Stimulated activated CD8-positive, alpha-beta memory T cell treated with anti-CD3 and anti-CD28 coated beads, Interleukin-2, amount 100 ng/mL, for 1 hour (primary cell): ENCODE results near the gene TIGD3.
"Not testable (repeated sequence)": the region's sequence is repeated elsewhere in the genome, so short reads cannot be mapped to it uniquely, and the experiment has no call there.

Source experiments
- DNase-seq, 2 donors: peaks; one replicate each; pipeline ENCODE4 v3.0.0-alpha.2; 2020; ENCODE audit warnings: low read depth in 2 of 2

Gene TIGD3

DNA sequence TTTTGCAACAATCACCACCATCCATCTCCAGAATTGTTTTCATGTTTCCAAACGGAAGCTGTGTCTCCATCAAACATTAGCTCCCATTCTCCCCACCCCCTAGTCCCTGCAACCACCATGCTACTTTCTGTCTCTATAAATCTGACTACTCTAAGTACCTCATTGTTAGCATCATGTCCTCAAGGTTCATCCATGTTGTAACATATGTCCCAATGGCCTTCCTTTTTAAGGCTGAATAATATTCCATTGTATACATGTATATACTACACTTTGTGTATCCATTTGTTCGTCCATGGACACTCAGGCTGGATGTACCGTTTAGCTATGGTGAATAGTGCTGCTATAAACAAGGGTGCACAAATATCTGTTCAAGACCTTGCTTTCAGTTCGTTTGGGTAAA lies 29.1 kb upstream of the TIGD3 start:
- no peak for DNase-seq

GRCh38 chr11:65327021-65327420 lies 27.5 kb upstream of the TIGD3 start:
- no peak for DNase-seq

DNA sequence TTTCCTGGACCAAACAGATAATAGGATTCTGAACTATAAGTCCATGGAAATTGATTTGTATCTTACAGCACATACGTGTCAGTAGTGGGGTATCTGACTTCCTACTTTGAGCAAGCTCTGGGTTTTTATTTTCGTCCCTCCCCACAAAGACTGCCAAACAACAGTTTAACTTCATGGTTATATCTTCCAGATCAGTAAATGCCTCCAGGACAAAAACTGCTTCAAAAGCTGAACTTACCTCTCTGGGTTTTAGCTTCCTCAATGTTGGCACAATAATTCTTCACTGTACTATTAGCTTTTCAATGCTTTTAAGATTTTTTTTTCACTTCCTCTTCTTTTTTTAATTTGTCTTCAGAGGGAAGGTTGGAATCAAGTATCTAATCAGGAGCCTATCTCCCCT lies 25.1 kb upstream of the TIGD3 start:
- DNase-seq: no peak

- peak; percentile 64 to 78 for DNase-seq
These were observed 24.6 kb upstream of the TIGD3 start for GRCh38 chr11:65329944-65330403.

- no peak for DNase-seq
These were observed 24.0 kb upstream of the TIGD3 start for GRCh38 chr11:65330544-65330943.

GRCh38 chr11:65332591-65332990 lies 22.0 kb upstream of the TIGD3 start:
- DNase-seq: not testable (repeated sequence)

DNA sequence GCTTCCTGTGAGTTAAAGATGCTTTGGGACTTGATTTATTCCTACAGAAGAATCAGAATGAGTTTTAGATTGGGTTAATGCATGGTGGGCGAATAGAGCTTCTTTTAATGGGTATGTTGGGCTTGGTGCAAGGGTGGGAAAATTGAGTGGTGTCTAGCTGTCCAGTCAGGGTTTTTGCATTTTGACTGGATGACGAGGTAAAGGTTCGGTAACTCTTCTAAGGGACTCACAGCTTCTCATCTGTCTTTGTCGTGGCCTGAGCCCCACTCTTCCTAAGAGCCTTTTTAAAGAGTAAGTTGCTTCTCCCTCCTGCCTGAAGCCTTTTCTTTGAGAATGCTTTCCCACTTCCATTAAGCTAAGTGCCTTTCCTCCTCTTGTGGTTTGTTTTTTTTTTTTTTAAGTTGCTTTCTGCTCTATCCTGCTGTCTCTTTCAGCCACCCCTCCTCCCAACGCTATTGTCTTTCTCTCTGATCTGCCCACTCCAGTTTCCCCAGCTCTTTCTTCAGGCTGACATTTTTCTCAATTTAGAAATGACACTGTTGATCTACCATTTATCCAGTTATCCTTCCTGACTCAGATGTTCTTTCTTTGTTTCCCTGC lies 19.8 kb upstream of the TIGD3 start:
- no peak for DNase-seq

GRCh38 chr11:65338676-65339075 lies 15.9 kb upstream of the TIGD3 start:
- no peak for DNase-seq

DNA sequence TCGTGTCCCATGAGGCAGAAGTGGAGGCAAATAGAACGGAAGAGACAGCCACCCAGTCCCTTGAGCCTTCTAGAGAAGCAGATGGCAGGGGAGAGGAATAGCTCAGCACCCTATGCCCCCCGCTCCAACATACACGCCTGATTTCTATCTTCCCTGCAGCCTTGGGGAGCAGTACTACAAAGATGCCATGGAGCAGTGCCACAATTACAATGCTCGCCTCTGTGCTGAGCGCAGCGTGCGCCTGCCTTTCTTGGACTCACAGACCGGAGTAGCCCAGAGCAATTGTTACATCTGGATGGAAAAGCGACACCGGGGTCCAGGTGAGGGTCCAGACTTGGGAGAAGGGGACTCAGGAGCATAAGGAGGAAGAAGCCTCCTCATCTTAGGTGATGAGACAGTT lies 14.3 kb upstream of the TIGD3 start:
- no peak for DNase-seq

DNA sequence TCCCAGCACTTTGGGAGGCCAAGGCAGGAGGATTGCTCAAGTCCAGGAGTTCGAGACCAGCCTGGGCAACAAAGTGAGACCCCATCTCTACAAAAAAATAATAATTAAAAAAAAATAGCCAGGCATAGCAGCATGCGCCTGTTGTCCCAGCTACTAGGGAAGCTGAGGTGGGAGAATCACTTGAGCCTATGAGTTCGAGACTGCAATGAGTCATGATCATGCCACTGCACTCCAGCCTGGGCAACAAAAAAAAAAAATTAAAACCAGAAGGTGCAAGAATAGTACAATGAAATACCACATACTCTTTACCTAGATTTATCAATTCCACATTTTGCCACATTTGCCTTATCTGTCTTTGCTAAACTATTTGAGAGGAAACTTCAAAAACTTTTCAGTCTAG lies 12.7 kb upstream of the TIGD3 start:
- no peak for DNase-seq

- no peak for DNase-seq
These were observed 3.0 kb upstream of the TIGD3 start for GRCh38 chr11:65351511-65351910.

- no peak for DNase-seq
These were observed 1.8 kb upstream of the TIGD3 start for GRCh38 chr11:65352783-65353182.

DNA sequence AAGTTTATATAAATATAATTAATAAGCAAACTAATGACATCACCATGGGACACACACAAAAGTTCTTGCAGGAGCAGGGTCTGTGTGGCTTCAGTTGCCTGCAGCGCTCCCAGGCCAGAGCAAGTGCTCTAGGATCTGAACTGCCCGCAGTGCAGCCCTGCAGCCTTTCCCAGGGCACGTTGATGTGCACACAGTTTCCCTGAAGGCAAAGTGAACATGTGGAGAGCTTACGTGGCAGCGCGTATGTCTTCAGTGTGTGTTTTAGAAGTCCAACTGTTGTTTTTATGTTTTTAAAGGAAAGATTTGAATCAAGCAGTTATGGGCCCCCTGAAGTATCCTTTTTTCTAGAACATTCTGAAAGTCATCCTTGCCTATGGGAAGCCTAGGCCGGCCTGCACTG lies 1.2 kb upstream of the TIGD3 start:
- no peak for DNase-seq

DNA sequence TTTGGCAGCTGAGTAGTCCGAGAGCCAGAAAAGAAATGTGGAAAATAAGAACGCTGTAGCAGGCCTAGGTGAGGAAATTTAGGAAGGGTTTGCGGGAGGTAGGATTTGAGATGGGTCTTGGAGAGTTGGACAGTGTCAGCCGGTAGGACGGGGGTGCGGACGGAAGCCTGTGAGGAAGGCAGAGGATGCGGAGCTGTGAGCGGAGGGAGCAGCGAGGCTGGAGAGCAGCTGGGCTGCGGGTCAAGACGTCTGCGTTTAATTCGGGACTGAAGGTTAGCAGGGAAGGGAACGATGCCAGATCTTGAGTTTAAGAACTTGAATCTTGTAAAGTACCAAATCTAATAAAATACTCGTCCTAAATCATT lies 669 bp upstream of the TIGD3 start:
- no peak for DNase-seq

DNA sequence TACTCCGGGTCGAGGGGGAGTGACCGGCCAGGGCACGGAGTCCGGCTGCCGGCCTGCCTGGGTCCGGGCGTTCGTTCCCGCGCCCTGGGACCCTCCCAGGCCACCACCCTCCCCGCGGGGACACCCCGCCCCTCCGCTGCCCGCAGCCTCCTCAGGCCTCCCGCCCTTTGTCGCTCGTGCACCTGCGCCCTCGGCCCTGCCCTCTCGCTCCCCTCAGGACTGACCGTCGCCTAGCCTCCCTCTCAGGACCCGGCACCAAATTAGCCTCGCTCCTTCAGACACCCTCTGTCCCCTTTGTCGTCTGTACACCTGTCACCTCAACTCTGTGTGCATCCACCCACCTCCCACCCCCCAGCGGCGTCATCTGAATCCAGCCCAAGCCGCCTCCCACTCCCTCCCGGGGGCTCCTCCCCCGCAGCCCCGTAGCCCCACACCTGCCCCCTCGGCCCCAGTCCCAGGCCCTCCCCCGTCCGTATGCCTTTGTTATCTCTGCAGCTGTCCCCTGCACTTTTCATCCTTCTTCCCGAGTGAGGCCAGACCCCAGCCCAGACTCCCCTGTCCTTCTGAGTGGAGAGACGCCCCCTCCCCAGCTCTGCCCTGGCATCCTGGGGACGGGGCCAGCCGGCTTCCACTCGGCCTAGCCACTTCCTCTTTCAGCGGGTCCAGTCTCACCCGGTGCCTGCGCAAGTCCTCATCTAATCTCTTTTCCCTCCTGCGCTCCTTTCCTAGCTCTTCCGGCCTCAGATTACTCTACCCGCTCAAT lies 643 bp downstream of the TIGD3 start:
- peak in 1 of 2 donors; percentile 39 for DNase-seq

DNA sequence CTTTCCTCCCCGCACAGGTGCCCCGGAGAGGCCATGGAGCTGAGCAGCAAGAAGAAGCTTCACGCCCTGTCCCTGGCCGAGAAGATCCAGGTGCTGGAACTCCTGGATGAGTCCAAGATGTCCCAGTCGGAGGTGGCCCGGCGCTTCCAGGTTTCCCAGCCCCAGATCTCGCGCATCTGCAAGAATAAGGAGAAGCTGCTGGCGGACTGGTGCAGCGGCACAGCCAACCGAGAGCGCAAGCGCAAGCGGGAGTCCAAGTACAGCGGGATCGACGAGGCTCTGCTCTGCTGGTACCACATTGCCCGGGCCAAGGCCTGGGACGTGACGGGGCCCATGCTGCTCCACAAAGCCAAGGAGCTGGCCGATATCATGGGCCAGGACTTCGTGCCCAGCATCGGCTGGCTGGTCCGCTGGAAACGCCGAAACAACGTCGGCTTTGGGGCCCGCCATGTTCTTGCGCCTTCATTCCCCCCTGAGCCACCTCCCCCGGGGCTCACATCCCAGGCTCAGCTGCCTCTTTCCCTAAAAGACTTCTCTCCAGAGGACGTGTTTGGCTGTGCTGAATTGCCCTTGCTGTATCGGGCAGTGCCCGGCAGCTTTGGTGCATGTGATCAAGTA lies 1.3 kb downstream of the TIGD3 start:
- DNase-seq: no peak

GRCh38 chr11:65356394-65356972 lies 1.9 kb downstream of the TIGD3 start:
- no peak for DNase-seq

DNA sequence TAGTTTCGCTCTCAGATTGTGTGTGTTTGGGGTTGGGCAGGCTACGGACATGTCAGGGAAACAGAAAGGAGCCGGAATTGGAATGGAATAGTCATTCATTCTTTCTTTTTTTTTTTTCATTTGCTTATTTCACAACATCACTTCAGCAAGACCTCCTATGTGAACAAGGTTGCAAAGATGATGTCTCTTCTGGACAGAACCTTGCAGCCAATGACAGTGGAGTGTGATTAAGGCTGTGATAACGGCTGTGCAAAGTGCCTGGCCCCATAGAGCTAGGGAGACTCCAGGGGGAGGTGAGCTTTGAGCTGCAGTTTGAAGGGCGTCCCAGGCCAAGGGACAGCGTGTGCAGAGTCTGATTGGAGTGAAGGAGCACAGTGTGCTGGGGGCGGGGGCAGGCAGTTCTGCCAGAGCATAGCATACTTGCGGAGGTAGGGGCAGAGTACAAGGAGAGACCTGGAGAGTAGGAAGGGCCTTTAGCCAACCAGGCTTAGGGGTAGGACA lies 3.4 kb downstream of the TIGD3 start:
- DNase-seq: no peak

GRCh38 chr11:65362320-65362931 lies 7.9 kb downstream of the TIGD3 start:
- no peak for DNase-seq

DNA sequence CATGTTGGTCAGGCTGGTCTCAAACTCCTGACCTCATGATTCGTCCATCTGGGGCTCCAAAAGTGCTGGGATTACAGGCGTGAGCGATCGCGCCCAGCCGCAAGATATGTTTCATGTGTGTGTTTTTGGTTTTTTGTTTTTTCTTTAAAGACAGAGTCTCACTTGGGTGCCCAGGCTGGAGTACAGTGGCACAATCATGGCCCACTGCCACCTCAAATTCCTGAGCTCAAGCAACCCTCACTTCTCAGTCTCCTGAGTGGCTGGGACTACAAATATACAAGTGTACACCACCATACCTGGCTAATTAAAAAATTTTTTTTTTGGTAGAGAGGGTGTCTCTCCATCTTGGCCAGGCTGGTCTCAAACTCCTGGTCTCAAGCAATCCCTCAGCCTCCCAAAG lies 8.4 kb downstream of the TIGD3 start:
- DNase-seq: no peak

GRCh38 chr11:65363770-65364169 lies 9.2 kb downstream of the TIGD3 start:
- no peak for DNase-seq

DNA sequence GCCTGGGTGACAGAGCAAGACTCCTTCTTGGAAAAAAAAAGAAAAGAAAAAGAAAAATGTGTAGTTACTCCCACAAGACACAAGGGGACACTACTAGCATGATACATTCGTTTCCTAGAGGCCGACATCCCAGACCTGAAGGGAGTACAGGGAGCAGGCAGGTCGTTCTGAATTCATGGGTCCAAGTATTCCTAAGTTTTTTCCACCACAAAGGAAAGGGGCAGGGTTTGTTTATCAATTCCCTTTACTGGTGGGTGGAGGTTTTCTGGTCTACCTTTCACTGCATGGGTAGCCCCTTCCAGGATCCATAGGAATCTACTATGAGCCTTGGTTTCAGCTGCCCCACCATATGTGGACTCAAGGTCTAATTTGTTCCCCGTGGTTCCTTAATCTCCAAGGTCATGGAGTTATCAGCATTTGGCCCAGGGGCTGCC lies 11.8 kb downstream of the TIGD3 start:
- no peak for DNase-seq
